ENCODE measurements around the gene RMND5B.
"Not testable (repeated sequence)": the region's sequence is repeated elsewhere in the genome, so short reads cannot be mapped to it uniquely, and the experiment has no call there.

Gene RMND5B, protein sequence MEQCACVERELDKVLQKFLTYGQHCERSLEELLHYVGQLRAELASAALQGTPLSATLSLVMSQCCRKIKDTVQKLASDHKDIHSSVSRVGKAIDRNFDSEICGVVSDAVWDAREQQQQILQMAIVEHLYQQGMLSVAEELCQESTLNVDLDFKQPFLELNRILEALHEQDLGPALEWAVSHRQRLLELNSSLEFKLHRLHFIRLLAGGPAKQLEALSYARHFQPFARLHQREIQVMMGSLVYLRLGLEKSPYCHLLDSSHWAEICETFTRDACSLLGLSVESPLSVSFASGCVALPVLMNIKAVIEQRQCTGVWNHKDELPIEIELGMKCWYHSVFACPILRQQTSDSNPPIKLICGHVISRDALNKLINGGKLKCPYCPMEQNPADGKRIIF

GRCh38 chr5:178130576-178131445 lies at the start of gene RMND5B:
Gene RMND5B (plus strand): TSS chr5:178131014. CDS start chr5:178138120, 7,106 bp downstream.
- DNase-seq: peak; percentile 82

- no peak for DNase-seq
These were observed 49.1 kb upstream of the RMND5B start for GRCh38 chr5:178081571-178082243.

DNA sequence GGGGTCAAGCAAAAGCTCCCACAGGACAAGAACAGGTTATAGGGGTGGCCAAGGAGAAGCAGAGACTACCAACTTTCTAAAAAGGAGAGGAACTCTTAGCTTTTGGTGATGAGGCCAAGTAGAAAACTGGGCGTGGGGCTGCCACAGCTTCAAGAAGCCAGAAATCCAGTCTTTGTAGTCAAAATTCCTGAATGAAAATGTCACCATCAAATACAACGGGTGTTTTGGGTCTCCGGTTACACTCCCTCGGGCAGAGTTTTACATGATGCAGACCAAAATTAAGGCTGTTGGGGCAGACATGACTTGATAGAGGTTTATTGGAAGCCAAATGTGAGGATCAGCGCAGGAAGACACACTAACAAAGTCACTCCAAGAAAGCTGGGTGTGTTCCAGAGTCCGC lies 46.9 kb upstream of the RMND5B start:
- DNase-seq: no peak

DNA sequence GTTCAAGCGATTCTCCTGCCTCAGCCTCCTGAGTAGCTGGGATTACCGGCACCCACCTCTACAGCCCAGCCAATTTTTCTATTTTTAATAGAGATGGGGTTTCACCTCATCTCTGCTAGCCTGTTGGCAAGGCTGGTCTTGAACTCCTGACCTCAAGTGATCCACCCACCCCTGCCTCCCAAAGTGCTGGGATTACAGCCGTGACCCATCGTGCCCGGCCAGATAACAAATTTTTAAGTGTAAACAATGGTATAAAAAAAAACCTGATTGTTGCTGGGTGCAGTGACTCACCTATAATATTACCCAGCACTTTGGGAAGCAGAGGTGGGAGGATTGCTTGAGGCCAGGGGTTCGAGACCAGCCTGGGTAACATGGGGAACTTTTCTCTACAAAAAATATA lies 45.5 kb upstream of the RMND5B start:
- no peak for DNase-seq

DNA sequence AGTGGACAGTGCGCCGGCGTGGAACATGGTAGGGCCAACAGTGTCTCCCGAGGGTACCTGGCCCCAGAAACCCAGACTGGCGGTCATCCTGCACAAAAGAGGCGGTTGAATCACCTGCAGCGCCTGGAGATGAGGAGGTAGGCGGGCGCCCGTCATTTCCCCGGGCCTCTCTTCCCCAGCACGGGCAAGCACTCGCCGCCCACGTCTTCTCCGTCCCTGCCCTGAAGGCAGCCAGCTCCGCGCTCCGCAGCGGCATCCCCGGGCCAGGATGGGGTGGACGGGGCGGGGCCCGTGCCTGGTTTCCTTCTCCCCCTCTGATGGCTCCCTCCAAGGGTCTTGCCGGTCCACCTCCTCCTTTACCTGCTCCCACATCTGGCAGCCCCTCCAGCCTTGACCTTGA lies 44.5 kb upstream of the RMND5B start:
- no peak for DNase-seq

DNA sequence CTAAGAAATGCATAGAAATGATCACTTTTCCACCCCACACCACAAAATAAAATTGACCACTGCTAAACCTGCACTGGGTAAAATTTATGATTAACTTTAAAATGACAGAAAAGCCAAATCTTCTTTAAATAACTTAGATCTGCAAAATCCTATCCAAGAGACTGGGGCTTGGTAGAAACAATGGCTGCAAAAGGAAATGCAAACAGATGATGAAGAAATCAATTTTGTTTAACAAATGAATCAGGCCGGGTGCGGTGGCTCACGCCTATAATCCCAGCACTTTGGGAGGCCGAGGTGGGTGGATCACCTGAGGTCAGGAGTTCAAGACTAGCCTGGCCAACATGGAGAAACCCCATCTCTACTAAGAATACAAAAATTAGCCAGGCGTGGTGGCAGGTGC lies 43.6 kb upstream of the RMND5B start:
- not testable (repeated sequence) for DNase-seq

DNA sequence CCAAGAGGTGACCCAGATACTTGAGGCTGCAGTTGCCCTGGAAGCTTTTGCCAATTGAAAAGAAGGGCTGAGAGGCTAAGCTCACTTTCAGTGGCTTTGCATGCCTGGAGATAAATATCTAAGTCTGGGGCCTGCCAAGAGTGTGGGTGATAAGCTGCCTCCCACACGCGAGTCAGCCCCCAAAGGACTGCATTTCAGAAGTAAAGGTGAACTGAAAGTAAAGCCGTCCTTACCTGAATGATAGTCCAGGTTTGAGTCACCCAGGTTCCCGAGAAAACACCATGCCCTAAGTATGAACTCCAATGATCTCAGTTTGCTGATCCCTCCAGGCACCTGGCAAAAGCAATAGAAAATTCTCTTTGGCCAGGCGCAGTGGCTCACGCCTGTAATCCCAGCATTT lies 40.0 kb upstream of the RMND5B start:
- no peak for DNase-seq

DNA sequence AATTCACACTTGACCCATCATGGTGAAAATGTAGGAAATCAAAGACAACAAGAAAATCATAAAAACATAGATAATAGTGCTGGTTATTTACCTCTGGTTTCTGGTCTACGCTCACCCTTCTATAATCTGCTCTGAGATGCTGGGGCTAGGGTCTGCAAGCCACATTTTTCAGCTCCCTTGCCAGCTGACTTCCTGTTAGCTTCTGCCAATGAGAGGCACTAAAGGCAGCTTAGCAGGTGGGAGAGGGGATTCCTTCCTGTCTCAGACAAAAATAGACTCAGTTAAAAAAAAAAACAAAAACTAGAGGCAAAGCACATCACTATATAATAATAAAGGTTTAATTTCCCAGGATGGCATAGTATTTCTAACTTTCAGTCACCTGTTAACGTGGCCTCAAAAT lies 37.7 kb upstream of the RMND5B start:
- DNase-seq: no peak

DNA sequence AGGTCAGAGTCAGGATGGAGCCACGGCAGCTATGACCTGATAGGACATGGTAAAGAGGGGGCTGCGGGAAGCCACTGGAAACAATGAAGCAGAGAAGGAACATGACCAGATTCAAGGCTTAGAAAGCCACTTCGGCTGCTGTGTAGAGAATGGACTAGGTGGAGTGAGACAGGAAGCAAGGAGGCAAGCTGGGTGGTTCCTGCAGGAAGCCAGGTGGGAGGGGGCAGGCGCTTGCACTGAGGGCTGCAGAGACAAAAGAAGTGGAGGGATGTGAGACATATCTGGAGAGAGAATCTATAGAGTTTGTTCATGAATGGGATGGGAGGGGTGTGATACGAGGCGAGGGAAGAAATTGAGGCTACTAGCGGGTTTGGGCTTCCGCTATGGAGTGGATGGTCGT lies 36.5 kb upstream of the RMND5B start:
- DNase-seq: no peak

DNA sequence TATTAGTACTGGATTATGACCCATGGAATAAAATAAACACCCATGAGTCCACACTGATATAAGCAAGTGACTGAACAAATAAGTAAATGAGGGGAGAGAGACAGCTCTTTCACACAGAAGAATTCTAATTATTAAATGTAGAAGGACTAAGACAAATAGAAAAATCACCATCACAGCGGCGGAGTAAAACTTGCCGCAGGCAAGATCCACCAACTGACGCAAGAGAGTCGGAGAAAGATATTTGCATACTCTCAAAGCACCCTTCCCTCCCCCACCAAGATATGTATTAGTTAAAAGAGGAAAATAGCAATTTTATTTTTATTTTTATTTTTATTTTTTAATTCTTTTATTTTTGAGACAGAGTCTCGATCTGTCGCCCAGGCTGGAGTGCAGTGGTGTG lies 32.1 kb upstream of the RMND5B start:
- DNase-seq: no peak

GRCh38 chr5:178103612-178104011 lies 27.2 kb upstream of the RMND5B start:
- DNase-seq: no peak

DNA sequence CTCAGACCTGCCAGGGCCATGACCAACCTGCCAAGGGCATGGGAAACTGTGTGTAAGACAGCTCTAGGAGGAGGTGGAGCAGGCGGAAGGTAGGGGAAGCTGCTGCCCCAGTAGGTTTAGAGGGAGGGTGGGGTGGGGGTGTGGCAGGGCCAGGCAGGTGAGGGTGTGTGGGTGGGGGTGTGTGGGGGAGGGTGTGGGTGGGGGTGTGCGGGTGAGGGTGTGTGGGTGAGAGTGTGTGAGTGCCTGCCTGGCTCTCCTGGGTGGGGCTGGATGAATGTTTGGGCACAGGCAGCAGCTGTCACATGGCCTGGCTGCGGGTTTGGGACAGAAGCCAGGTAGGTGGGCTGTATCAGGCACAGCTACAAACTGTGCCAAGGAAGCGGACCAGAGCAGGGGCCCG lies 26.3 kb upstream of the RMND5B start:
- no peak for DNase-seq

DNA sequence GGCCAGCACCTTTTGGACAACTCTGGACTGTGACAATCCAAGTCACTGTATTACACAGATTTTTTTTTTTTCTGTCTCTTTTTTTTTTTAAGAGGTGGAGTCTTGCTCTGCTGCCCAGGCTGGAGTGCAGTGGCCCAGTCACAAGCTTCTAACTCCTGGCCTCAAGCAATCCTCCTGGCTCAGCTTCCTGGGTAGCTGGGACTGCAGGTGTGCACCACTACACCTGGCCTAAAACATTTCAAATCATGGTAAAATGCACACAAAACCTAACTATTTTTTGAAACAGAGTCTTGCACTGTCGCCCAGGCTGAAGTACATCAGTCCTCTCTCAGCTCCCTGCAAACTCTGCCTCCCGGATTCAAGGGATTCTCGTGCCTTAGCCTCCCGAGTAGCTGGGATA lies 24.7 kb upstream of the RMND5B start:
- no peak for DNase-seq

- DNase-seq: no peak
These were observed 24.1 kb upstream of the RMND5B start for GRCh38 chr5:178106556-178107239.

GRCh38 chr5:178107756-178108310 lies 23.0 kb upstream of the RMND5B start:
- DNase-seq: no peak

- DNase-seq: no peak
These were observed 22.4 kb upstream of the RMND5B start for GRCh38 chr5:178108446-178108845.

DNA sequence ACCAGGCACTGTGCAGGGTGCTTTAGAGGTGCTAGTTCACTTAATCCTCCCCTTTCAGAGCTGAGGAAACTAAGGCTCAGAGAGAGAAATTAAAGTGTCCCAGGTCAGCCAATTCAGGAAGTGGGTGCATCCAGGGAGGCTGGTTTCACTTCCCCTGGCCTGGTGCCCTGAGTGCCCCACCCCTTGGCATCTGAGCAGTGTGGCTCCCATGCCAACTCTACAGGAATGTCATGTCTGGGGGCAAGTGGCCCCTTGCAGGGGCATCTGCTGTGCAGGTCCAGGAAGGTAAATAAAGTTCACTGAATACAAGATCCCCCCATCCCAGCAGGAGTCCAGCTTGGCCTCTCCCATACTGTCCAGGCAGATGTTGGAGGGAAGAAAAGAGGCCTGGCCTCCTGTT lies 21.8 kb upstream of the RMND5B start:
- DNase-seq: no peak

DNA sequence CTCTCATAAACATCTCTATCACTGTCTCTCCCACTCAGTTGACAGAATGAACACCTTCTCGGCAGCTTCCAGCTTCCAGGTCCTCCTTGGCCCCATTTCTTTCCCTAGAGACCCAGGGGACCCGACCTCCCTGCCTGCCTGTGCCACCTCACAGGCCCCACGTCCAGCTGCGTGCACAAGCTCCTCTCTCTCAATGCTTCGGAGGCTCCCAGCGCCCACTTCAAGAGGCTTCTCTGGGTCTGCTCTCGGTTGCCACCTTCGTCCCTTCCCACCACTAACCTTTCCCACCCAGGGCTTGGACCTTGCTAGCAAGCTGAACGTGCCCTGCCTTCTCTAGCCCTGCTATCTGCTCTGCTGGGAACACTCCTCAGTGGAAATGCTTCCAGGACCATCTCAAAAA lies 20.3 kb upstream of the RMND5B start:
- no peak for DNase-seq

DNA sequence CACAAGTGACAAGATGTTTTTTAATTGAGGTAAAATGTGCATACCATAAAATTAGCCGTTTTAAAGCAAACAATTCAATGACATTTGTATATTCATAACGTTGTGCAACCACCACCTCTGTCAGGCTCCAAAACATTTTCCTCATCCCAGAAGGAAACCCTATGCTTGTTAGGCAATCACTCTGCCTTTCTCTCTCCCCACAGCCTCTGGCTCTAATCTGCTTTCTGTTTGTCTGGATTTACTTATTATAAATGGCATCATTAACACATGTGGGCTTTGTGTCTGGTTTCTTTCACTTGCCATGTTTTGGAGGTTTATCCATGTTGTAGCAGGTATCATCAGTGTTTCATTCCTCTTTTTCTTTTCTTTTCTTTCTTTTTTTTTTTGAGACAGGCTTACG lies 18.9 kb upstream of the RMND5B start:
- DNase-seq: no peak

DNA sequence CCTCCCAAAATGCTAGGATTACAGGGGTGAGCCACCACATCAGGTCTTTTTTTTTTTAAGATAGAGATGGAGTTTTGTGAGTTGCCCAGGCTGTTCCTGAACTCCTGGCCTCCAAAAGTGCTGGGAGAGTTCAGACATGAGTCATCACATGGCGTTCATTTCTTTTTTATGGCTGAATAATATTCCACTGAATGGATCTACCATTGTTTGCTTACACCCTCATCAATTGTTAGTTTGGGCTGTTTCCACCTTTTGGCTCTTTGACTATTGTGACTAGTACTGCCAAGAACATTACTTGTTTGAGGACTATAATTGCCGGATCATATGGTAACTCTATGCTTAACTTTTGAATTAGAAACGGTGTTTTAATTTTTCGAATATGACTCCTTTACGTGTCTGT lies 18.3 kb upstream of the RMND5B start:
- DNase-seq: no peak

DNA sequence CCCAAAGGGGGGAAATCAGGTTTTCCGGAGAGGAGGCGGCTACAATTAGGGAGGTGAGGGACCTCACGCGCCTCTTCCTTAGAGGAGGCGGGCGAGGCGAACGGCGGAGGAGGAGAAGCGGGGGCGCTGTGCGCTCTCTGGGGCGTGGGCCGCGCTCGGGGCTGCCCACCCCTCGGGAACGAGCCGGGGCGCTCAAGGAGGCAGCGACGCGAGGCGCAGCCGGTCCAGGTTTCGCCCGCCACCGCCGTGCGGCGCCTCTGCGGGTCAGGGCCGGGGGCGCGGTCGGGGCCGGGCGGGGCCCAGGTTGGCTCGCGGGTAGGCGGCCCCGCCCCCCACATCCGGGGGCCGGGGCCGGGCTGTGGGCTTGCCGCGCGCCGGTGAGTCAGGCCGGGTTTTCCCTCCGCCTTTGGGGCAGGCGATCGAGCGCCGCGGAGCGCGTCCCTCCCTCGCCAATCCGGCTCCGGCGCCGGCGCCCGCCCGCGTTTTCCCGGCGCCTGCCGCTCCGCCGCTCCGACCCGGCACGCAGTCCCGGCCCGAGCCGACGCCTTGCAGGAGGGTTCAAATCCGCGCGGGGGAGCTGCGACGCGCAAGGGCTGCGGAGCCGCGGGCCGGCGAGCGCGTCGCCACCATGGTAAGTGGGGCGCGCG lies 17.6 kb upstream of the RMND5B start, which contains the start of gene N4BP3:
TSS of gene N4BP3 (plus strand) at position 392 of the 647 bp plus-strand sequence. CDS start 6,052 bp downstream, outside the sequence.
- DNase-seq: peak; percentile 64

DNA sequence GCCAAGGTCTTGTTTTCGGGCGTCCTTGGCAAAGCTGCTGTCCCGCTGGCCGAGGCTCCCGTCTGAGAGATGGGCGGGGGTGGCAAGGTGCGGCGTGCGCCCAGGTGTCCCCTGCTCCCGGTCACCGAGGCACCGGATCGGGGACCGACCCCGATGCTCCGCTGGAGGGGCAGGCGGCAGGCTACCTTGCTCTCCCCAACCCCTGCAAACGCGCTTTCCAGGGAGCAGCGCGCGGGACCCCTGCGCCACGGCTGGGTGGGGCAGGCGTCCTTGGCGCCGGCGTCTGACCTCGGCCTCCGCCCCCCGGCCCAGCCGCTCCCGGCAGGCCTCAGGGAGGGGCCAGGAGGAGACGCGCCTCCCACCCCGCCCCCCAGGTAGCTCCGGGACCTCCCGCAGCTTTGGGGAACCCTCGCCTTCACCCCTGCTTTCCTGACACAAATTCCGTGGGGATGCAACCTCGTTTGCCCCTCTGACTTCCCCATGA lies 16.9 kb upstream of the RMND5B start:
- no peak for DNase-seq

Data from EL (cell line).